ENCODE data around the gene CEP128. TPM values are rescaled to one million over a fixed set of nuclear protein-coding genes. Genes with fewer than 3 reads are reported as not detected.

Gene CEP128
- total RNA-seq, 2 experiments from 2014 or later = 19.4 to 22.8 TPM

- peaks cover 5% of the 10 kb centered on the region for H3K36me3 Mint-ChIP-seq
- H3K4me1 Mint-ChIP-seq (ENCODE audit: low read depth) = no peaks in the 10 kb centered on the region
- intact Hi-C loops (cut with micrococcal nuclease) = no loop called here
- POLR2A ChIA-PET = no interaction called here
- CTCF ChIA-PET = no interaction called here
- H3K4me3 Mint-ChIP-seq = no peak overlapping the region
- H3K27ac Mint-ChIP-seq = no peak overlapping the region
- H3K27me3 Mint-ChIP-seq = no peaks in the 10 kb centered on the region
- H3K9me3 Mint-ChIP-seq = peaks cover 13% of the 10 kb centered on the region
- no peak for DNase-seq
Measured at GRCh38 chr14:80468331-80469122, 473.0 kb downstream of the CEP128 start.

DNA sequence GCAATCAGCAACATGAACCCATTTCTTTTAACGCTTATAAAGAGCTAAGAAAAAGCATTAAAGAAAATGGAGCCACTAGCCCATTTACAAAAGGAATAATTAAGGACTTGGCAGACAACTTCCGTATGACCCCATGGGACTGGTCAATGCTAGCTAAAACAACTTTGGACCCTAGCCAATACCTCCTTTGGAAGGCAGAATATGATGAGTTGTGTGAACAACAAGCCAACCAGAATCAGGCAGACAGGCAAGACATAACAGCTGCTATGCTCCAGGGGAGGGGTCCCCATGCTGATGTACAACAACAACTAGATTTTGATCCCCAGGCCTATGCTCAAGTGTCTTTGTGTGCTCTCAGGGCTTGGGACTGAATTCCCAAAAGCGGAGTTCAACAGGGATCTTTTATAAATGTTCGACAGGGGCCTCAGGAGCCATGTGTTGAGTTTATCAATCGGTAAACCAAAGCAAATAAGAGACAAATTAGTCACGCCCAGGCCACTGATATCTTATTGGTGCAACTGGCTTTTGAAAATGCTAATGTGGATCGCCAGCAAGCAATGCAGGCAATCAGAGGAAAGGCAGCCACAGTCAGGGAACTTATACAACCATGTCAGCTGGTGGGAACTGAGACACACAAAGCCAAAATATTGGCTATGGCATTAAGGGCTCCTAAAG, 475.9 kb downstream of the CEP128 start:
- H3K9me3 Mint-ChIP-seq = no peaks in the 10 kb centered on the region
- H3K27ac Mint-ChIP-seq = no peak overlapping the region
- no peak overlapping the region for H3K4me3 Mint-ChIP-seq
- POLR2A ChIA-PET = no interaction called here
- DNase-seq = no peak
- CTCF ChIA-PET = no interaction called here
- H3K36me3 Mint-ChIP-seq = no peaks in the 10 kb centered on the region
- no peaks in the 10 kb centered on the region for H3K4me1 Mint-ChIP-seq (ENCODE audit: low read depth)
- no peaks in the 10 kb centered on the region for H3K27me3 Mint-ChIP-seq
- intact Hi-C loops (cut with micrococcal nuclease) = no loop called here

- no peaks in the 10 kb centered on the region for H3K4me1 Mint-ChIP-seq (ENCODE audit: low read depth)
- no peaks in the 10 kb centered on the region for H3K36me3 Mint-ChIP-seq
- intact Hi-C loops (cut with micrococcal nuclease) = no loop called here
- H3K27ac Mint-ChIP-seq = no peak overlapping the region
- no peak overlapping the region for H3K4me3 Mint-ChIP-seq
- no peaks in the 10 kb centered on the region for H3K27me3 Mint-ChIP-seq
- ChIA-PET CTCF (no interaction called here), POLR2A (no interaction called here)
- DNase-seq = no peak
- no peaks in the 10 kb centered on the region for H3K9me3 Mint-ChIP-seq
Measured at GRCh38 chr14:80464531-80465149, 476.9 kb downstream of the CEP128 start.

DNA sequence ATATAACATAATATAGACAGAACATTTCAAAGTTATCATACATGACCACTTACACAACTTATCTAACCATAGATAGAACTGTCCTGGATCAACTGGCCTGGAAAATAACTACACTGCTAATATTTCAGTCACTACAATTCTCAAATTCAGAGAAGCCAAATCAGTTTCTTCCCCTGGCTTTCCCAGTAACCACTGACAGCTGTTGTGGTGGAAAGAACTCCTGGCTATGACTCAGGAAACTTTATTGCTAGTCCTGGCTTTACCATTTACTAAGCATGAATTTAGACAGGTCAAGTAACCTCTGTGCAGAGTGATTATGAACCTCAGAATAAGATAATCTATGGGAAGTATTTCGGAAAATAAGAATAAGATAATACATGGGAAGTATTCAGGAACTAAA, 485.3 kb downstream of the CEP128 start:
- Mint-ChIP-seq H3K27me3 (no peaks in the 10 kb centered on the region), H3K4me1 (ENCODE audit: low read depth) (no peaks in the 10 kb centered on the region), H3K27ac (no peak overlapping the region), H3K36me3 (no peaks in the 10 kb centered on the region), H3K4me3 (no peak overlapping the region), H3K9me3 (peaks cover 5% of the 10 kb centered on the region)
- POLR2A ChIA-PET = no interaction called here
- intact Hi-C loops (cut with micrococcal nuclease) = no loop called here
- DNase-seq = no peak
- CTCF ChIA-PET = no interaction called here

DNA sequence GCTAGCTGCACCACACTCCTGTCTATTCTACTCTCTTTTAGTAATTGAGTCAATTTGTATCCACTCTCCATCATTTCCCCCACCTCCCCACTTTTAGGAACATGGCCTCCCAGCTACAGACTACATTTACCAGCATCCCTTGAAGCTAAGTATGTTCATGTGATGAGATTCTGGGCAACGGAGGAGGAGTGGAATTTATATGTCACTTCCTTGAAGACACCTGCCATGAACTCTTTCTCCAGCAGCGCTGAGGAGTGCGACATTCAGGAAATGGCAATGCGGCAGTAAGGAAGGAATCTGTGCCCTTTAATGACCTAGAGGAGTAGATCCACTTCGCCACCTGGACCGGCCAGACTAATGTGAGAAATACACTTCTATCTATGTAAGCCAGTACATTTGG, 486.5 kb downstream of the CEP128 start:
- peaks cover 11% of the 10 kb centered on the region for H3K9me3 Mint-ChIP-seq
- DNase-seq = no peak
- no peak overlapping the region for H3K4me3 Mint-ChIP-seq
- H3K4me1 Mint-ChIP-seq (ENCODE audit: low read depth) = no peaks in the 10 kb centered on the region
- POLR2A ChIA-PET = no interaction called here
- H3K36me3 Mint-ChIP-seq = no peaks in the 10 kb centered on the region
- no peak overlapping the region for H3K27ac Mint-ChIP-seq
- intact Hi-C loops (cut with micrococcal nuclease) = no loop called here
- CTCF ChIA-PET = no interaction called here
- H3K27me3 Mint-ChIP-seq = no peaks in the 10 kb centered on the region

GRCh38 chr14:80448267-80448666, 493.3 kb downstream of the CEP128 start:
- CTCF ChIA-PET = no interaction called here

DNA sequence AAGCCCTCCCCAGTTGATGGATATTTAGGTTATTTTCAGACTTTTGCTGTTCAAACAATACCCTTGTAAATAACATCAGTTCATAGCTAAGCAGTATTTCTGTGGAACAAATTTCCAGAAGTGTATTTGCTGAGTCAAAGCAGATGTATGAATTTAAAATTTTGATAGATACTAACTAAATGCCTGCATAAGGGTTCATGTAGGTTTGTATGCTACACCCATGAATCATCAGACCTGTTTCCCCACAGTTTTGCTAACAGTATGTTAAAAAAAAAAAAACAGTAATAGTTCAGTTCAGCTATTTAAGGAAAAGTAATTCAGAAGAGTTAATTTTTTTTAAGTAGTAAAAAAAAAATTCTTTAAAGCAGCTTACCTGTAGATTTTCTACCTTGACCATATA, 494.1 kb downstream of the CEP128 start:
- CTCF ChIA-PET = no interaction called here
- DNase-seq = no peak
- Mint-ChIP-seq H3K36me3 (no peaks in the 10 kb centered on the region), H3K4me3 (no peak overlapping the region), H3K27me3 (no peaks in the 10 kb centered on the region), H3K4me1 (ENCODE audit: low read depth) (no peaks in the 10 kb centered on the region), H3K9me3 (peaks cover 15% of the 10 kb centered on the region), H3K27ac (no peak overlapping the region)
- intact Hi-C loops (cut with micrococcal nuclease) = no loop called here
- POLR2A ChIA-PET = no interaction called here

More at GRCh38 chr14:80448267-80448666, 493.3 kb downstream of the CEP128 start:
- Mint-ChIP-seq H3K4me1 (ENCODE audit: low read depth) (no peaks in the 10 kb centered on the region), H3K36me3 (no peaks in the 10 kb centered on the region), H3K9me3 (peaks cover 15% of the 10 kb centered on the region), H3K4me3 (no peak overlapping the region), H3K27ac (no peak overlapping the region), H3K27me3 (no peaks in the 10 kb centered on the region)
- no peak for DNase-seq
- POLR2A ChIA-PET = no interaction called here
- intact Hi-C loops (cut with micrococcal nuclease) = no loop called here

Other genes with a start within 250 kb of the CEP128 start
- gene TSHR, start 13.9 kb upstream of the CEP128 start, total RNA-seq = not detected